Endothelial cell of umbilical vein (primary cell): ENCODE data around the gene DONSON. TPM values are rescaled to one million over a fixed set of nuclear protein-coding genes. Genes with fewer than 3 reads are reported as not detected.

Source experiments
- BruUV-seq: library from RNA; stranded (reverse); fragments of 400-500 nt; replicated peaks from 2 replicates; lab custom pipeline; 2021; lab: Mats Ljungman, UMichigan
- CTCF ChIA-PET: fragments of 300-600, 350-600 bp; sonication (Branson Sonifier 250); formaldehyde crosslinking; loops from one replicate; lab custom pipeline; 2021; ENCODE audit warnings: antibody characterized with exemption, inconsistent platforms; lab: Charles Lee
- POLR2A ChIA-PET: fragments of 300-600, 350-600 bp; sonication (Branson Sonifier 250); formaldehyde crosslinking; loops from one replicate; lab custom pipeline; 2021; ENCODE audit warnings: antibody characterized with exemption, inconsistent platforms; lab: Charles Lee
- DNase-seq: peaks from one replicate; pipeline ENCODE4 v3.0.0-alpha.2; 2011; ENCODE audit warnings: low read depth, low spot score
- FAIRE-seq: peaks from 2 replicates; lab custom pipeline; 2011; peaks lifted over from hg19 to GRCh38; lab: Jason Lieb, UNC
- H2AFZ ChIP-seq: 2 replicates; pipeline ENCODE4 v1.6.0; 2012; ENCODE audit warnings: low read depth, low read length, control low read depth, inconsistent platforms
- H3K27ac ChIP-seq: 2 replicates; pipeline ENCODE4 v1.5.1; 2011; ENCODE audit warnings: low read depth, mild to moderate bottlenecking, control low read depth, low read length, moderate library complexity; ENCODE audit not compliant: insufficient read depth
- H3K27me3 ChIP-seq, 2 experiments: 2 replicates each; pipeline versions ENCODE4 v1.6.0 to v1.6.1; 2011; ENCODE audit warnings: low read length in 2 of 2, mixed read lengths in 1 of 2; ENCODE audit not compliant: control insufficient read depth in 2 of 2, insufficient read depth in 2 of 2
- H3K36me3 ChIP-seq, 2 experiments: 2 replicates in 1 of 2; 3 replicates in 1 of 2; pipeline ENCODE4 v1.5.1; 2011; ENCODE audit warnings: low read length in 2 of 2, mild to moderate bottlenecking in 1 of 2, moderate library complexity in 1 of 2; ENCODE audit not compliant: control insufficient read depth in 2 of 2, insufficient read depth in 2 of 2; ENCODE audit errors: extremely low read depth in 1 of 2
- H3K4me1 ChIP-seq: 3 replicates; pipeline ENCODE4 v1.5.1; 2011; ENCODE audit warnings: mild to moderate bottlenecking, low read length; ENCODE audit not compliant: control insufficient read depth, insufficient read depth; ENCODE audit errors: extremely low read depth
- H3K4me2 ChIP-seq: 2 replicates; pipeline ENCODE4 v1.6.1; 2011; ENCODE audit warnings: low read length, control low read depth, mixed read lengths; ENCODE audit not compliant: insufficient read depth
- H3K4me3 ChIP-seq, 3 experiments: fragments of 200-600 bp in 1 of 3; sonication (generic), shearing (Covaris generic) in 1 of 3; replicated peaks in 1 of 3; 2 replicates each; pipeline ENCODE4 v1.5.1; 2011 to 2016; ENCODE audit warnings: control low read depth in 3 of 3, low read length in 3 of 3, mild to moderate bottlenecking in 2 of 3, inconsistent platforms in 1 of 3, low read depth in 1 of 3, moderate library complexity in 1 of 3; ENCODE audit not compliant: insufficient read depth in 1 of 3
- H3K79me2 ChIP-seq: 2 replicates; pipeline ENCODE4 v1.6.0; 2012; ENCODE audit warnings: low read length, inconsistent platforms; ENCODE audit not compliant: control insufficient read depth, insufficient read depth
- H3K9ac ChIP-seq: replicated peaks from 2 replicates; pipeline ENCODE3; 2011; ENCODE audit warnings: low read length, control low read depth; ENCODE audit not compliant: insufficient read depth; ENCODE audit errors: extremely low read depth
- H3K9me1 ChIP-seq: replicated peaks from 3 replicates; pipeline ENCODE4 v1.6.0; 2011; ENCODE audit warnings: mild to moderate bottlenecking, low read length; ENCODE audit not compliant: control insufficient read depth, insufficient read depth; ENCODE audit errors: extremely low read depth
- H3K9me3 ChIP-seq: replicated peaks from 2 replicates; pipeline ENCODE4 v1.5.1; 2012; ENCODE audit warnings: low read length, inconsistent platforms; ENCODE audit not compliant: control insufficient read depth, insufficient read depth
- H4K20me1 ChIP-seq: replicated peaks from 2 replicates; pipeline ENCODE3; 2011; ENCODE audit warnings: mild to moderate bottlenecking, low read length; ENCODE audit not compliant: control insufficient read depth, insufficient read depth; ENCODE audit errors: extremely low read depth
- CTCF ChIP-seq, 2 donors: IDR thresholded peaks; 1 replicate in 1 of 2; 2 replicates in 1 of 2; pipeline ENCODE4 v1.5.1; 2011; ENCODE audit warnings: low read length in 2 of 2, mild to moderate bottlenecking in 2 of 2, moderate library complexity in 2 of 2, control low read depth in 1 of 2, inconsistent platforms in 1 of 2, low read depth in 1 of 2; ENCODE audit not compliant: insufficient read depth in 1 of 2; ENCODE audit errors: extremely low read depth in 1 of 2
- FOS ChIP-seq: IDR thresholded peaks from 2 replicates; pipeline ENCODE4 v1.6.1; 2011; ENCODE audit warnings: mild to moderate bottlenecking, low read length, moderate library complexity, borderline replicate concordance; ENCODE audit not compliant: insufficient read depth
- JUN ChIP-seq: IDR thresholded peaks from 2 replicates; pipeline ENCODE4 v1.6.1; 2011; ENCODE audit warnings: borderline replicate concordance, low read depth; ENCODE audit not compliant: insufficient read length, insufficient read depth
- MAX ChIP-seq: IDR thresholded peaks from 2 replicates; pipeline ENCODE4 v1.6.1; 2011; ENCODE audit not compliant: insufficient read depth, insufficient read length
- MYC ChIP-seq: IDR thresholded peaks from one replicate; pipeline ENCODE4 v1.6.1; 2011; ENCODE audit warnings: mild to moderate bottlenecking, low read depth, low read length
- POLR2A ChIP-seq: IDR thresholded peaks from 2 replicates; pipeline ENCODE4 v1.6.1; 2012; ENCODE audit warnings: low read depth, mild to moderate bottlenecking, control low read depth, low read length
- dilution Hi-C: fragments of 300-500 bp; cut with MboI; formaldehyde crosslinking; loops from one replicate; pipeline ENCODE4 v1.15.0; 2019; ENCODE audit warnings: low sequenced_read_pairs; ENCODE audit not compliant: extremely low pct_ligation_motif_present
- intact Hi-C: fragments of 100-400 bp; cut with micrococcal nuclease; formaldehyde crosslinking; loops from one replicate; pipeline ENCODE4 v1.10.0; 2022
- polyA plus RNA-seq, 4 experiments: library from polyadenylated mRNA; depleted of rRNA in 3 of 4; stranded (reverse) in 3 of 4; unstranded in 1 of 4; fragments of >200 nt; gene quantifications; 2 replicates each; pipeline versions ENCODE4 v1.2.1 to v1.2.3, GENCODE V29; 2011 to 2012; ENCODE audit warnings: missing spikeins in 1 of 4
- total RNA-seq: library from RNA; stranded (reverse); gene quantifications from 2 replicates; pipeline ENCODE4 v1.2.3, GENCODE V29; 2021

Gene DONSON
- total and polyA plus RNA-seq, 2 donors (not counting 3 experiments of a cell fraction or from before 2014, with no cell fraction given), result 14.3 to 29.4 TPM

GRCh38 chr21:33584455-33584854 lies 4.0 kb downstream of the DONSON start:
- dilution Hi-C loops (no loop called here), intact Hi-C loops (no loop called here)
- Histone ChIP-seq H3K36me3 (peaks cover 0 to 8% of the 10 kb centered on the region in 2 experiments), H3K4me2 (no peak overlapping the region), H3K9me1 (no peaks in the 10 kb centered on the region), H3K27me3 (no peaks in the 10 kb centered on the region), H3K9me3 (no peaks in the 10 kb centered on the region), H3K27ac (no peak overlapping the region), H2AFZ (no peak overlapping the region), H3K79me2 (peaks cover 27% of the 10 kb centered on the region), H3K4me3 (no peak overlapping the region), H4K20me1 (no peaks in the 10 kb centered on the region), H3K9ac (no peak overlapping the region), H3K4me1 (peaks cover 16% of the 10 kb centered on the region)
- FAIRE-seq, result no peak
- TF ChIP-seq MYC (no peak), CTCF (IDR thresholded peaks at IDR 0.05; ENCODE audit: extremely low read depth in 1 of 2, insufficient read depth in 1 of 2, low read depth in 1 of 2, low read length in 2 of 2) (no peak), JUN (no peak), MAX (no peak), FOS (no peak), POLR2A (no peak)
- no peak for DNase-seq
- POLR2A ChIA-PET, result interaction anchor here (0.7 kb wide), 1 partner anchor 10 kb away, joined by 3 read pairs; no protein-coding TSS in a partner anchor
- no TSS peak for BruUV-seq
- CTCF ChIA-PET, result interaction anchor here (5.2 kb wide), 1 partner anchor 21 kb away, joined by 32 read pairs; no protein-coding TSS in a partner anchor
